ENCODE data around the gene DPRX.

The DPRX gene

GRCh38 chr19:53631949-53632407 is at the start of gene DPRX:
DPRX (plus strand) TSS chr19:53631999; CDS start chr19:53632107, 108 bp downstream.
- DNase-seq = no peak

GRCh38 chr19:53583181-53583580 is 48.6 kb upstream of the DPRX start:
- DNase-seq = no peak

- no peak for DNase-seq
Measured at GRCh38 chr19:53586277-53586691, 45.5 kb upstream of the DPRX start.

GRCh38 chr19:53594811-53595509 is 36.8 kb upstream of the DPRX start:
- no peak for DNase-seq

- no peak for DNase-seq
Measured at GRCh38 chr19:53595510-53595867, 36.3 kb upstream of the DPRX start.

- DNase-seq = no peak
Measured at GRCh38 chr19:53596056-53596455, 35.7 kb upstream of the DPRX start.

- DNase-seq = no peak
Measured at GRCh38 chr19:53597023-53597422, 34.8 kb upstream of the DPRX start.

- DNase-seq = no peak
Measured at GRCh38 chr19:53598361-53598760, 33.4 kb upstream of the DPRX start.

- DNase-seq = no peak
Measured at GRCh38 chr19:53600217-53600616, 31.6 kb upstream of the DPRX start.

- no peak for DNase-seq
Measured at GRCh38 chr19:53606031-53606430, 25.8 kb upstream of the DPRX start.

- no peak for DNase-seq
Measured at GRCh38 chr19:53608381-53608780, 23.4 kb upstream of the DPRX start.

- no peak for DNase-seq
Measured at GRCh38 chr19:53612762-53613526, 18.9 kb upstream of the DPRX start.

- no peak for DNase-seq
Measured at GRCh38 chr19:53621885-53622740, 9.7 kb upstream of the DPRX start.

- no peak for DNase-seq
Measured at GRCh38 chr19:53624771-53625545, 6.8 kb upstream of the DPRX start.

GRCh38 chr19:53626486-53626885 is 5.3 kb upstream of the DPRX start:
- DNase-seq = no peak

- DNase-seq = no peak
Measured at GRCh38 chr19:53626976-53627375, 4.8 kb upstream of the DPRX start.

GRCh38 chr19:53634768-53635167 is 3.0 kb downstream of the DPRX start:
- no peak for DNase-seq

- no peak for DNase-seq
Measured at GRCh38 chr19:53639471-53639870, 7.7 kb downstream of the DPRX start.

- DNase-seq = no peak
Measured at GRCh38 chr19:53642381-53643099, 10.7 kb downstream of the DPRX start.

GRCh38 chr19:53644061-53644816 is 12.4 kb downstream of the DPRX start:
- no peak for DNase-seq

- DNase-seq = no peak
Measured at GRCh38 chr19:53646144-53646543, 14.3 kb downstream of the DPRX start.
